H1 (cell line): ENCODE data around the gene BBS9.

ENCODE experiments used
- CTCF ChIP-seq, 3 experiments: IDR thresholded peaks; 1 replicate in 2 of 3; 2 replicates in 1 of 3; pipeline versions ENCODE4 v1.5.1 to v1.6.1; 2011; ENCODE audit warnings: low read length in 3 of 3, mild to moderate bottlenecking in 3 of 3, inconsistent platforms in 2 of 3, low read depth in 1 of 3, moderate library complexity in 1 of 3; ENCODE audit not compliant: insufficient read depth in 1 of 3; ENCODE audit errors: control extremely low read depth in 1 of 3
- EZH2 ChIP-seq: fragments of 200-600 bp; sonication (generic); IDR thresholded peaks from 2 replicates; pipeline ENCODE4 v1.7.1; 2012; ENCODE audit warnings: low read depth, mild to moderate bottlenecking, moderate library complexity, low read length, inconsistent platforms; ENCODE audit not compliant: severe bottlenecking
- FOSL1 ChIP-seq: IDR thresholded peaks from 2 replicates; pipeline ENCODE4 v1.6.1; 2011; ENCODE audit warnings: mild to moderate bottlenecking, low read depth, low read length, moderate library complexity; ENCODE audit not compliant: insufficient read depth
- HDAC6 ChIP-seq: IDR thresholded peaks from one replicate; pipeline ENCODE4 v1.7.1; 2012; ENCODE audit warnings: low read depth, mild to moderate bottlenecking, inconsistent platforms, low read length, moderate library complexity
- KDM1A ChIP-seq: fragments of 200-600, 300-600 bp; sonication (generic); IDR thresholded peaks from 2 replicates; pipeline ENCODE4 v1.7.1; 2016; ENCODE audit warnings: mild to moderate bottlenecking, low read length, borderline replicate concordance
- MAX ChIP-seq: IDR thresholded peaks from 2 replicates; pipeline ENCODE4 v1.6.1; 2012; ENCODE audit warnings: inconsistent platforms
- POLR2A ChIP-seq, 2 experiments: IDR thresholded peaks; 1 replicate in 1 of 2; 2 replicates in 1 of 2; pipeline ENCODE4 v1.6.1; 2011; ENCODE audit warnings: low read depth in 2 of 2, low read length in 2 of 2, mild to moderate bottlenecking in 2 of 2; ENCODE audit errors: control extremely low read depth in 1 of 2
- RFX5 ChIP-seq: IDR thresholded peaks from 2 replicates; pipeline ENCODE4 v1.6.1; 2011; ENCODE audit warnings: low read depth, low read length, improper control_type of control experiment, borderline replicate concordance
- SIX5 ChIP-seq: IDR thresholded peaks from 2 replicates; pipeline ENCODE4 v1.6.1; 2011; ENCODE audit warnings: mild to moderate bottlenecking, low read depth, low read length
- TCF12 ChIP-seq: IDR thresholded peaks from 2 replicates; pipeline ENCODE4 v1.6.1; 2011; ENCODE audit warnings: low read depth, mild to moderate bottlenecking, low read length

- TF ChIP-seq TCF12 (no peak), POLR2A (IDR thresholded peaks at IDR 0.05; ENCODE audit: control extremely low read depth in 1 of 2, low read depth in 2 of 2, low read length in 2 of 2) (no peak), FOSL1 (no peak), RFX5 (no peak), CTCF (IDR thresholded peaks at IDR 0.05; ENCODE audit: control extremely low read depth in 1 of 3, insufficient read depth in 1 of 3, low read depth in 1 of 3, low read length in 3 of 3) (no peak), KDM1A (no peak), SIX5 (no peak), EZH2 (no peak), HDAC6 (no peak), MAX (no peak)
Measured at GRCh38 chr7:33091111-33091531, 38.2 kb upstream of the BBS9 start.
